ENCODE data around the gene FNBP1L. TPM values are rescaled to one million over a fixed set of nuclear protein-coding genes. Genes with fewer than 3 reads are reported as not detected.

Gene FNBP1L
- total and polyA plus RNA-seq, 9 of the 15 experiments (the other 6 are each of a cell fraction or from before 2014, with no cell fraction given) = 1.4 to 6.9 (median 5.9) TPM

DNA sequence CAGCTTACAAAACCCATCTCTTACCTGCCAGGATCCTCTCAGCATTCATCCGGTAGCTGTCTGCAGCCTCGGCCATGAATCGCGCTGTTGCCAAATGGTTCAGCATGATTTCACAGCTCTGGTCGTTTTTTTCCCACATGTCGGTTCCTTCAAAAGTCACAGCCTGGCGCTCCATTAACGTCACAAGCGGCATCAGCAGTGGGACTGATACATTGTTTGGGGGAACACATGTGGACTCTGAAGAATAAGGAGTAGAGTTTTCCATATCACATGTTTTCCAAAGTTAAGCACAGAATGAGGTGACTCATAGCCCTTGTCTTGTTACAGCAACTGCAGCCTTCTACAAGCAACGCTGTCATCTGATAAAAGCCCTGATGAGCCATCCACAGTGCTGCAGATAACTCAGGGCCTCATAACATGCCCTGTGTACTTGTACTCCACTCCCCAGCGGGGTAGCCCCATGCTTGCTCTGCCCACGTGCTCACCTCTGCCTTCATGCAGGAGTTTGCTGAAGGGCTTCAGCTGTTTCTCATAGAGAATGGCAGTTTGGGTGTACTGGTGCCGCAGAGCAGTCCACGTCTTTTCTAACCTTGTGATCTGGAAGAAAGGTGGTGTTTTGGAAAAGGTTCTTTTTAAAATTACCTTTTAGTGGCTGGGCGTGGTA is 119.5 kb downstream of the FNBP1L start (continued):
- TF ChIP-seq, protein P1, sequence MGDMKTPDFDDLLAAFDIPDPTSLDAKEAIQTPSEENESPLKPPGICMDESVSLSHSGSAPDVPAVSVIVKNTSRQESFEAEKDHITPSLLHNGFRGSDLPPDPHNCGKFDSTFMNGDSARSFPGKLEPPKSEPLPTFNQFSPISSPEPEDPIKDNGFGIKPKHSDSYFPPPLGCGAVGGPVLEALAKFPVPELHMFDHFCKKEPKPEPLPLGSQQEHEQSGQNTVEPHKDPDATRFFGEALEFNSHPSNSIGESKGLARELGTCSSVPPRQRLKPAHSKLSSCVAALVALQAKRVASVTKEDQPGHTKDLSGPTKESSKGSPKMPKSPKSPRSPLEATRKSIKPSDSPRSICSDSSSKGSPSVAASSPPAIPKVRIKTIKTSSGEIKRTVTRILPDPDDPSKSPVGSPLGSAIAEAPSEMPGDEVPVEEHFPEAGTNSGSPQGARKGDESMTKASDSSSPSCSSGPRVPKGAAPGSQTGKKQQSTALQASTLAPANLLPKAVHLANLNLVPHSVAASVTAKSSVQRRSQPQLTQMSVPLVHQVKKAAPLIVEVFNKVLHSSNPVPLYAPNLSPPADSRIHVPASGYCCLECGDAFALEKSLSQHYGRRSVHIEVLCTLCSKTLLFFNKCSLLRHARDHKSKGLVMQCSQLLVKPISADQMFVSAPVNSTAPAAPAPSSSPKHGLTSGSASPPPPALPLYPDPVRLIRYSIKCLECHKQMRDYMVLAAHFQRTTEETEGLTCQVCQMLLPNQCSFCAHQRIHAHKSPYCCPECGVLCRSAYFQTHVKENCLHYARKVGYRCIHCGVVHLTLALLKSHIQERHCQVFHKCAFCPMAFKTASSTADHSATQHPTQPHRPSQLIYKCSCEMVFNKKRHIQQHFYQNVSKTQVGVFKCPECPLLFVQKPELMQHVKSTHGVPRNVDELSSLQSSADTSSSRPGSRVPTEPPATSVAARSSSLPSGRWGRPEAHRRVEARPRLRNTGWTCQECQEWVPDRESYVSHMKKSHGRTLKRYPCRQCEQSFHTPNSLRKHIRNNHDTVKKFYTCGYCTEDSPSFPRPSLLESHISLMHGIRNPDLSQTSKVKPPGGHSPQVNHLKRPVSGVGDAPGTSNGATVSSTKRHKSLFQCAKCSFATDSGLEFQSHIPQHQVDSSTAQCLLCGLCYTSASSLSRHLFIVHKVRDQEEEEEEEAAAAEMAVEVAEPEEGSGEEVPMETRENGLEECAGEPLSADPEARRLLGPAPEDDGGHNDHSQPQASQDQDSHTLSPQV (IDR thresholded peaks at IDR 0.05) = peak; percentile 98
- TF ChIP-seq HLTF (IDR thresholded peaks at IDR 0.05) (0 out of 2 replicates have a peak, but pooled peaks have one; percentile 16), MAFF (IDR thresholded peaks at IDR 0.05; ENCODE audit: low read length) (no peak; the same call in 1 of the 2 replicates), TCFL5 (CRISPR knock-in tag; conservative IDR thresholded peaks at IDR 0.05) (no peak)
- TF ChIP-seq, protein P2, sequence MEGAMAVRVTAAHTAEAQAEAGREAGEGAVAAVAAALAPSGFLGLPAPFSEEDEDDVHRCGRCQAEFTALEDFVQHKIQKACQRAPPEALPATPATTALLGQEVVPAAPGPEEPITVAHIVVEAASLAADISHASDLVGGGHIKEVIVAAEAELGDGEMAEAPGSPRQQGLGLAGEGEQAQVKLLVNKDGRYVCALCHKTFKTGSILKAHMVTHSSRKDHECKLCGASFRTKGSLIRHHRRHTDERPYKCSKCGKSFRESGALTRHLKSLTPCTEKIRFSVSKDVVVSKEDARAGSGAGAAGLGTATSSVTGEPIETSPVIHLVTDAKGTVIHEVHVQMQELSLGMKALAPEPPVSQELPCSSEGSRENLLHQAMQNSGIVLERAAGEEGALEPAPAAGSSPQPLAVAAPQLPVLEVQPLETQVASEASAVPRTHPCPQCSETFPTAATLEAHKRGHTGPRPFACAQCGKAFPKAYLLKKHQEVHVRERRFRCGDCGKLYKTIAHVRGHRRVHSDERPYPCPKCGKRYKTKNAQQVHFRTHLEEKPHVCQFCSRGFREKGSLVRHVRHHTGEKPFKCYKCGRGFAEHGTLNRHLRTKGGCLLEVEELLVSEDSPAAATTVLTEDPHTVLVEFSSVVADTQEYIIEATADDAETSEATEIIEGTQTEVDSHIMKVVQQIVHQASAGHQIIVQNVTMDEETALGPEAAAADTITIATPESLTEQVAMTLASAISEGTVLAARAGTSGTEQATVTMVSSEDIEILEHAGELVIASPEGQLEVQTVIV (CRISPR knock-in tag; IDR thresholded peaks at IDR 0.05; ENCODE audit: borderline replicate concordance) = no peak
- TF ChIP-seq, protein P3, sequence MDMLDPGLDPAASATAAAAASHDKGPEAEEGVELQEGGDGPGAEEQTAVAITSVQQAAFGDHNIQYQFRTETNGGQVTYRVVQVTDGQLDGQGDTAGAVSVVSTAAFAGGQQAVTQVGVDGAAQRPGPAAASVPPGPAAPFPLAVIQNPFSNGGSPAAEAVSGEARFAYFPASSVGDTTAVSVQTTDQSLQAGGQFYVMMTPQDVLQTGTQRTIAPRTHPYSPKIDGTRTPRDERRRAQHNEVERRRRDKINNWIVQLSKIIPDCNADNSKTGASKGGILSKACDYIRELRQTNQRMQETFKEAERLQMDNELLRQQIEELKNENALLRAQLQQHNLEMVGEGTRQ (CRISPR knock-in tag; IDR thresholded peaks at IDR 0.05) = peak; percentile 79
- TF ChIP-seq, protein P4, sequence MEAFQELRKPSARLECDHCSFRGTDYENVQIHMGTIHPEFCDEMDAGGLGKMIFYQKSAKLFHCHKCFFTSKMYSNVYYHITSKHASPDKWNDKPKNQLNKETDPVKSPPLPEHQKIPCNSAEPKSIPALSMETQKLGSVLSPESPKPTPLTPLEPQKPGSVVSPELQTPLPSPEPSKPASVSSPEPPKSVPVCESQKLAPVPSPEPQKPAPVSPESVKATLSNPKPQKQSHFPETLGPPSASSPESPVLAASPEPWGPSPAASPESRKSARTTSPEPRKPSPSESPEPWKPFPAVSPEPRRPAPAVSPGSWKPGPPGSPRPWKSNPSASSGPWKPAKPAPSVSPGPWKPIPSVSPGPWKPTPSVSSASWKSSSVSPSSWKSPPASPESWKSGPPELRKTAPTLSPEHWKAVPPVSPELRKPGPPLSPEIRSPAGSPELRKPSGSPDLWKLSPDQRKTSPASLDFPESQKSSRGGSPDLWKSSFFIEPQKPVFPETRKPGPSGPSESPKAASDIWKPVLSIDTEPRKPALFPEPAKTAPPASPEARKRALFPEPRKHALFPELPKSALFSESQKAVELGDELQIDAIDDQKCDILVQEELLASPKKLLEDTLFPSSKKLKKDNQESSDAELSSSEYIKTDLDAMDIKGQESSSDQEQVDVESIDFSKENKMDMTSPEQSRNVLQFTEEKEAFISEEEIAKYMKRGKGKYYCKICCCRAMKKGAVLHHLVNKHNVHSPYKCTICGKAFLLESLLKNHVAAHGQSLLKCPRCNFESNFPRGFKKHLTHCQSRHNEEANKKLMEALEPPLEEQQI (IDR thresholded peaks at IDR 0.05) = peak; percentile 79; the same call in 1 of the 2 replicates
